ENCODE results near the gene ARHGEF40. TPM values are rescaled to one million over a fixed set of nuclear protein-coding genes. Genes with fewer than 3 reads are reported as not detected.

The ARHGEF40 gene
- total RNA-seq, 4 donors from 2014 or later: 72.5 to 128 (median 80.9) TPM

DNA sequence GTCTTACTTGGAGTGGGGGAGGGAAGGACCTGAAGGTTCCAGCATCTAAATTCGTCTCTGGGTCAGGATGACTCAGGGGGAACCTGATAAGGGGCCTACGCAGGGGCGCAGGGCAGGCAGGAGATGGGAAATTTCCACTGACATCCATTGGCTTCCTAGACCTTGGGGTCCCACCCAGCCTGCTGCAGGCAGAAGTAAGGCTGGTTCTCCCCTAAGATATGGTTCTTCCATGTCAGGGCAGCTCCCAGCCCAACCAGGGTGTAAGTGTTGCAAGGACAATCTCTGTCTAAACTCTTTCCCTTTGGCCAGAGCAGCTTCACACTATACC is 43.2 kb upstream of the ARHGEF40 start:
- WGBS, 2 donors: 22 to 52% methylated on average over 3 of the region's 3 CpGs
- H3K9me3 ChIP-seq: no peaks in the 10 kb centered on the region
- peaks cover 0 to 5% (median 0%) of the 10 kb centered on the region in 3 donors for H3K36me3 ChIP-seq
- TF ChIP-seq POLR2A (IDR thresholded peaks at IDR 0.05): no peak
- TF ChIP-seq EP300 (IDR thresholded peaks at IDR 0.05): no peak
- TF ChIP-seq, protein P1, sequence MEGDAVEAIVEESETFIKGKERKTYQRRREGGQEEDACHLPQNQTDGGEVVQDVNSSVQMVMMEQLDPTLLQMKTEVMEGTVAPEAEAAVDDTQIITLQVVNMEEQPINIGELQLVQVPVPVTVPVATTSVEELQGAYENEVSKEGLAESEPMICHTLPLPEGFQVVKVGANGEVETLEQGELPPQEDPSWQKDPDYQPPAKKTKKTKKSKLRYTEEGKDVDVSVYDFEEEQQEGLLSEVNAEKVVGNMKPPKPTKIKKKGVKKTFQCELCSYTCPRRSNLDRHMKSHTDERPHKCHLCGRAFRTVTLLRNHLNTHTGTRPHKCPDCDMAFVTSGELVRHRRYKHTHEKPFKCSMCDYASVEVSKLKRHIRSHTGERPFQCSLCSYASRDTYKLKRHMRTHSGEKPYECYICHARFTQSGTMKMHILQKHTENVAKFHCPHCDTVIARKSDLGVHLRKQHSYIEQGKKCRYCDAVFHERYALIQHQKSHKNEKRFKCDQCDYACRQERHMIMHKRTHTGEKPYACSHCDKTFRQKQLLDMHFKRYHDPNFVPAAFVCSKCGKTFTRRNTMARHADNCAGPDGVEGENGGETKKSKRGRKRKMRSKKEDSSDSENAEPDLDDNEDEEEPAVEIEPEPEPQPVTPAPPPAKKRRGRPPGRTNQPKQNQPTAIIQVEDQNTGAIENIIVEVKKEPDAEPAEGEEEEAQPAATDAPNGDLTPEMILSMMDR (IDR thresholded peaks at IDR 0.05): no peak
- H3K27ac ChIP-seq: peak overlapping the region; percentile 92 to 99 (median 96)
- H3K4me1 ChIP-seq: peaks cover 0 to 50% (median 13%) of the 10 kb centered on the region in 4 donors
- DNase-seq (ENCODE audit: low spot score in 2 of 2): no peak
- no peaks in the 10 kb centered on the region for H3K27me3 ChIP-seq
- peak overlapping the region in 2 of 4 donors; percentile 65 to 75 for H3K4me3 ChIP-seq

GRCh38 chr14:21029917-21030316 is 40.2 kb upstream of the ARHGEF40 start, which contains the start of gene TPPP2:
TPPP2 (plus strand) TSS chr14:21030217; CDS start chr14:21030582, 365 bp downstream.
- WGBS, 2 donors: 91% methylated on average over 5 of the region's 5 CpGs
- Histone ChIP-seq H3K27ac (peak within 1 kb of the TSS in 2 of 4 donors; percentile 99), H3K9me3 (no peaks in the 10 kb centered on the region), H3K4me3 (no peak within 1 kb of the TSS), H3K27me3 (no peaks in the 10 kb centered on the region), H3K4me1 (peaks cover 0 to 29% (median 10%) of the 10 kb centered on the region in 4 donors), H3K36me3 (no peaks in the 10 kb centered on the region)
- TF ChIP-seq EP300 (IDR thresholded peaks at IDR 0.05): no peak
- TF ChIP-seq, protein P1 (IDR thresholded peaks at IDR 0.05): no peak
- TF ChIP-seq POLR2A (IDR thresholded peaks at IDR 0.05): no peak
- DNase-seq (ENCODE audit: low spot score in 2 of 2): no peak

DNA sequence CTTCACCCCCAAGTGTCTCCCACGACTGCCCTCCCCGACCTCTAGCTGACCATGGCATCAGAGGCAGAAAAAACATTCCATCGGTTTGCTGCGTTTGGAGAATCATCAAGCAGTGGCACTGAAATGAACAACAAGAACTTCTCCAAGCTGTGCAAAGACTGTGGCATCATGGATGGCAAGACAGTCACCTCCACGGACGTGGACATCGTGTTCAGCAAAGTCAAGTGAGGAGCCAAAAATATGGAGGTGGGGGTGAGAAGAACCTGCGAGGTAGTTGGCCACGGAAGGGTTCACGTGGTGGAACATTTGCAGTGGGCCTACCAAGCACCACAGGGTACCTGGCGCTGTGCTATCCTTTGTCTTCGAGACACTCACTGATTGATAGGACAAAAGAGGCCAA is 39.6 kb upstream of the ARHGEF40 start:
- no peak for DNase-seq (ENCODE audit: low spot score in 2 of 2)
- TF ChIP-seq, protein P1 (IDR thresholded peaks at IDR 0.05): no peak
- no peak for TF ChIP-seq EP300 (IDR thresholded peaks at IDR 0.05)
- no peak for TF ChIP-seq POLR2A (IDR thresholded peaks at IDR 0.05)
- Histone ChIP-seq H3K27me3 (no peaks in the 10 kb centered on the region), H3K27ac (no peak overlapping the region), H3K9me3 (no peaks in the 10 kb centered on the region), H3K36me3 (no peaks in the 10 kb centered on the region), H3K4me3 (no peak overlapping the region), H3K4me1 (peaks cover 0 to 29% (median 10%) of the 10 kb centered on the region in 4 donors)
- 72 to 78% methylated on average over 12 of the region's 12 CpGs for WGBS, 2 donors

DNA sequence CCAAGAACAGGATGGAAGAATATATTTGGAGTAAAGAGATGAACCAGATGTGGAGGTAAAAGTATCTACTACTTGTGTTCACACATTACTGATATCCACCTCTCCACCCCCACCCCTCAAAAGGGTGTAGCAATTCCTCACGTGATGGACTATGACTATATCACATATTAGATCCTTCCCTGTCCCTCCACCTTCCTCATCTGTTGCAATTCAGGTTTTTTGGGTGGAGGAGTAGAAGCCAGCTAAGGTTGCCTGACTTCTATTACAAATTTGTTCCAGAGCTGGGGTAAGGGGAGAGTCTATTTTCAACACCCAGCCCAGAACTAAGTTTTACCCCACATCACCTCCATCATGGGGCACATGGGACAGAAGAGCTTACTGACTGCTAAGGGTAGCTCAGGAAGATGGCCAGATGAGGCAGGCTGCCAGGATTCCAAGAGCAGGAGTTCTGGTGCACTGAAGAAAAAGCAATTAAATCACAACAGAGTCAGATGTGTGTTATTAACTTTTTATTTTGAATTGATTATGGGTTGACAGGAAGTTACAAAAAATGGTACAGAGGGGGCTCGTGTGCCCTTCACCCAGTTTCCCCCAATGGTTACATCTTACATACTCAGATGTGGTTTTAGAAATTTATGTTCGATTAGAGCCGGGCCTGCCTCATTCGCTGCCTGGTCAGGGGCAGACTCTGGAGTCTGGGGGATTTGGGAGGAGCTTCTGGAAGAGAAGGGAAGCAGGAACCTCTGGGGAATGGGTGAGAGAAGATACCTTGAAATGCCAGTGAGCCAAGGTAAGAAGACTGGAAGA is 37.6 kb upstream of the ARHGEF40 start:
- H3K27me3 ChIP-seq: no peaks in the 10 kb centered on the region
- no peak overlapping the region for H3K27ac ChIP-seq
- TF ChIP-seq POLR2A (IDR thresholded peaks at IDR 0.05) (no peak), EP300 (IDR thresholded peaks at IDR 0.05) (no peak)
- TF ChIP-seq, protein P1 (IDR thresholded peaks at IDR 0.05): no peak
- no peak for DNase-seq (ENCODE audit: low spot score in 2 of 2)
- 84 to 87% methylated on average over 5 of the region's 5 CpGs for WGBS, 2 donors
- H3K4me3 ChIP-seq: no peak overlapping the region
- H3K4me1 ChIP-seq: peaks cover 0 to 18% (median 6%) of the 10 kb centered on the region in 4 donors
- no peaks in the 10 kb centered on the region for H3K9me3 ChIP-seq
- no peaks in the 10 kb centered on the region for H3K36me3 ChIP-seq

DNA sequence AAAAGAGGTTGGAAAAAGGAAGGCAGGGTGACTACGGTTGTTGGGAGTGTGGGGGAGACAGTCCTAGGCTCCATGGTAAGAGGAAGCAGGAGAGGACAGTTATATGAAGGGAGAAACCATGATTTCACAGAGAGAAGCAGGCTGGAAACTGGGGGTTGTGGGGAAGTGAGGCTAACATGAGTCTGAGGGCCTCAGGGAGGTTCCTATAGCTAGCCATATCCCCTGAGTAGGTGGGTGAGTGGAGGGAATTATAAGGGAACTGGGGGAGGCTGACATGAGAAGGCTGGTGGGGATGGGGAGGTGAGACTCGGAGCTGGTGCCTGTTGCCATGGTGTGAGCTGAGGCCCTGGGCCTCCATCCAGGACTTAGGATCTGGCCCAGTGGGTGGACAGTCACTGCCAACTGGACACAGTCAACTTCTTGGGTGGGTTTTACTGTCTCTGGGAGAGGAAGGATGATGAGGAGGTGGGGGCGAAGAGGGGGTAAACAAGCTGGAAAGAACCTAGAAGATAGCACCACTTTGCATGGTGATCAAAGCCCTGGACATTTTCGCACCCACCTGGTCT is 36.9 kb upstream of the ARHGEF40 start:
- 90 to 92% methylated on average over 4 of the region's 4 CpGs for WGBS, 2 donors
- H3K36me3 ChIP-seq: no peaks in the 10 kb centered on the region
- TF ChIP-seq EP300 (IDR thresholded peaks at IDR 0.05) (no peak), POLR2A (IDR thresholded peaks at IDR 0.05) (no peak)
- TF ChIP-seq, protein P1 (IDR thresholded peaks at IDR 0.05): no peak
- no peak overlapping the region for H3K4me3 ChIP-seq
- no peaks in the 10 kb centered on the region for H3K9me3 ChIP-seq
- H3K4me1 ChIP-seq: peaks cover 0 to 19% (median 10%) of the 10 kb centered on the region in 4 donors
- no peak for DNase-seq (ENCODE audit: low spot score in 2 of 2)
- H3K27me3 ChIP-seq: no peaks in the 10 kb centered on the region
- no peak overlapping the region for H3K27ac ChIP-seq

All from tibial nerve (tissue), 4 donors.